ENCODE results near the gene AP3S2.

AP3S2 gene

DNA sequence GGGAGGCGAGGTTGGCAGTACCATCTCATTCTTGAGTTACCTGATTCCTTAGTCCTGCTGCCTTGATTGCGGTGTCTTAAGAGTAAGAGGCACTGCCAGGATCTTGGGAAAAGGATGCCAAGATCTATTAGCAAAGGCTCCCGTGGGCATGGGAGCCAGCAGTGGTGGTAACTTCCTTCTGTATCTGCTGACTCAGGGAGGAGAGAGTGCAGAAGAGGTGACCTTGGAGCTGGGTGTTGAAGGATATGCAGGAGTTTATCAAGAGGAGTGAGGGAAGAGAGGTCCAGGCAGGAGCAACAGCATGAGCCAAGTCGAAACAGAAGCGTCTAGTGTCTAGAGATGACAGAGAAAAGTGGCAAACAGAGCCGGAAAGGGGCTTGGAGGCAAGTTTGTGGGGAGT, 113.2 kb downstream of the AP3S2 start:
- DNase-seq: no peak
